Transverse colon (tissue), 4 donors: ENCODE results near the gene KRT72. TPM values are rescaled to one million over a fixed set of nuclear protein-coding genes. Genes with fewer than 3 reads are reported as not detected.

ENCODE experiments used
- DNase-seq: peaks from one replicate; pipeline ENCODE4 v3.0.0-alpha.2; 2019
- H3K27ac ChIP-seq, 4 donors: fragments of 200-600 bp; sonication (generic); 2 replicates each; pipeline ENCODE4 v1.5.1; 2016 to 2018; ENCODE audit warnings: inconsistent platforms in 4 of 4
- H3K27me3 ChIP-seq: fragments of 200-600 bp; sonication (generic); 2 replicates; pipeline ENCODE4 v1.5.1; 2017; ENCODE audit warnings: inconsistent platforms
- H3K36me3 ChIP-seq, 4 donors: fragments of 200-600 bp; sonication (generic); 2 replicates each; pipeline ENCODE4 v1.5.1; 2017 to 2019; ENCODE audit warnings: inconsistent platforms in 4 of 4
- H3K4me1 ChIP-seq, 4 donors: fragments of 200-600 bp; sonication (generic); 2 replicates each; pipeline ENCODE4 v1.5.1; 2017 to 2020; ENCODE audit warnings: inconsistent platforms in 4 of 4
- H3K4me3 ChIP-seq, 4 donors: fragments of 200-600 bp; sonication (generic); 1 replicate in 1 of 4; 2 replicates in 3 of 4; pipeline versions ENCODE4 v1.5.1 to v1.6.1; 2017 to 2019; ENCODE audit warnings: inconsistent platforms in 4 of 4
- H3K9me3 ChIP-seq, 2 donors: fragments of 200-600 bp; sonication (generic); 2 replicates each; pipeline ENCODE4 v1.5.1; 2017 to 2019; ENCODE audit warnings: inconsistent platforms in 2 of 2
- CTCF ChIP-seq, 5 experiments: fragments of 200-600 bp in 3 of 5; fragments of 450-650 bp in 2 of 5; sonication (generic) in 3 of 5; IDR thresholded peaks; 1 replicate in 2 of 5; 2 replicates in 3 of 5; pipeline ENCODE4 v1.5.1; 2016 to 2017; ENCODE audit warnings: antibody characterized with exemption in 5 of 5, inconsistent platforms in 3 of 5, mild to moderate bottlenecking in 2 of 5, moderate library complexity in 1 of 5
- EP300 ChIP-seq: sonication (generic); formaldehyde crosslinking; IDR thresholded peaks from one replicate; pipeline ENCODE4 v1.6.1; 2017; ENCODE audit warnings: antibody characterized with exemption, low read depth
- POLR2A ChIP-seq: fragments of 450-650 bp; IDR thresholded peaks from one replicate; pipeline ENCODE4 v1.6.1; 2016; ENCODE audit warnings: antibody characterized with exemption, mild to moderate bottlenecking, moderate library complexity
- POLR2AphosphoS5 ChIP-seq, 3 donors: sonication (generic); formaldehyde crosslinking; IDR thresholded peaks; one replicate each; pipeline ENCODE4 v1.6.1; 2016; ENCODE audit warnings: antibody characterized with exemption in 3 of 3
- WGBS, 2 donors: methylation state at CpG; one replicate each; pipeline ENCODE4 v1.1.5; 2018; ENCODE audit warnings: low coverage in 1 of 2; 5-methylcytosine and 5-hydroxymethylcytosine counted together
- in situ Hi-C, 4 donors: fragments of 200-750 bp; cut with MboI; loops; one replicate each; pipeline versions ENCODE4 v1.15.0 to v1.15.1; 2017; ENCODE audit warnings: low sequenced_read_pairs in 3 of 4, low pct_ligation_motif_present in 1 of 4, low pct_unique_long_range_greater_than_20kb in 1 of 4
- intact Hi-C: fragments of 100-400 bp; cut with DNase I; formaldehyde crosslinking; loops from one replicate; pipeline ENCODE4 v1.15.1; 2023; ENCODE audit warnings: low total_unique reads
- total RNA-seq, 4 donors: library from RNA; depleted of rRNA; stranded (reverse); fragments of >200 nt; gene quantifications; one replicate each; pipeline ENCODE4 v1.1.0, GENCODE V29; 2016

Gene KRT72
- total RNA-seq, 4 donors from 2014 or later, result not detected

- in situ Hi-C loops, result no loop called here
- WGBS, 2 donors, result 80 to 88% methylated on average over 1 to 7 of the region's 10 CpGs
These were observed 42.2 kb upstream of the KRT72 start for GRCh38 chr12:52643233-52644077.

GRCh38 chr12:52641468-52641867, 40.2 kb upstream of the KRT72 start:
- in situ Hi-C loops, result no loop called here
- WGBS, 2 donors, result 81% methylated on average over 4 of the region's 4 CpGs; no CpG with 5 or more reads in 1 of the 2 donors

More at GRCh38 chr12:52643233-52644077, 42.2 kb upstream of the KRT72 start:
- Histone ChIP-seq H3K4me1 (no peaks in the 10 kb centered on the region), H3K9me3 (no peaks in the 10 kb centered on the region), H3K4me3 (no peak overlapping the region), H3K27ac (no peak overlapping the region), H3K36me3 (no peaks in the 10 kb centered on the region), H3K27me3 (peaks cover 12% of the 10 kb centered on the region)
- intact Hi-C loops, result no loop called here
- DNase-seq, result no peak
- TF ChIP-seq CTCF (IDR thresholded peaks at IDR 0.05) (no peak), EP300 (no peak), POLR2AphosphoS5 (IDR thresholded peaks at IDR 0.05) (no peak), POLR2A (no peak)

GRCh38 chr12:52637299-52637698, 36.0 kb upstream of the KRT72 start:
- H3K4me3 ChIP-seq, result no peak overlapping the region
- intact Hi-C loops (no loop called here), in situ Hi-C loops (no loop called here)
- TF ChIP-seq POLR2AphosphoS5 (IDR thresholded peaks at IDR 0.05) (no peak), EP300 (no peak), CTCF (IDR thresholded peaks at IDR 0.05) (no peak), POLR2A (no peak)
- no peak for DNase-seq
- WGBS, 2 donors, result 60 to 77% methylated on average over 4 of the region's 4 CpGs
- H3K27me3 ChIP-seq, result peaks cover 10% of the 10 kb centered on the region
- H3K27ac ChIP-seq, result no peak overlapping the region
- no peaks in the 10 kb centered on the region for H3K36me3 ChIP-seq
- H3K4me1 ChIP-seq, result no peaks in the 10 kb centered on the region
- no peaks in the 10 kb centered on the region for H3K9me3 ChIP-seq

More at GRCh38 chr12:52641468-52641867, 40.2 kb upstream of the KRT72 start:
- Histone ChIP-seq H3K27ac (no peak overlapping the region), H3K4me1 (no peaks in the 10 kb centered on the region), H3K27me3 (peaks cover 12% of the 10 kb centered on the region), H3K36me3 (no peaks in the 10 kb centered on the region), H3K9me3 (no peaks in the 10 kb centered on the region), H3K4me3 (no peak overlapping the region)
- intact Hi-C loops, result no loop called here
- no peak for DNase-seq
- TF ChIP-seq CTCF (IDR thresholded peaks at IDR 0.05) (no peak), POLR2AphosphoS5 (IDR thresholded peaks at IDR 0.05) (no peak), EP300 (no peak)

- intact Hi-C loops, result no loop called here
- no peak for DNase-seq
- in situ Hi-C loops, result no loop called here
- Histone ChIP-seq H3K27ac (no peak overlapping the region), H3K4me3 (no peak overlapping the region), H3K9me3 (no peaks in the 10 kb centered on the region), H3K4me1 (no peaks in the 10 kb centered on the region), H3K36me3 (no peaks in the 10 kb centered on the region), H3K27me3 (peaks cover 7% of the 10 kb centered on the region)
- TF ChIP-seq POLR2A (no peak), EP300 (no peak), CTCF (IDR thresholded peaks at IDR 0.05) (no peak), POLR2AphosphoS5 (IDR thresholded peaks at IDR 0.05) (no peak)
- WGBS, 2 donors, result 65 to 76% methylated on average over 4 to 5 of the region's 5 CpGs
These were observed 35.5 kb upstream of the KRT72 start for GRCh38 chr12:52636592-52637258.
